Measurements from ENCODE around the gene ZSWIM7.

ZSWIM7 gene

GRCh38 chr17:15970500-15970899 lies 29.0 kb downstream of the ZSWIM7 start:
- no peak for TF ChIP-seq CTCF (IDR thresholded peaks at IDR 0.05; ENCODE audit: low read depth, low read length)
- H3K4me3 ChIP-seq (replicated peaks in 1 of 2; ENCODE audit: low read depth in 2 of 2, low read length in 2 of 2): no peak overlapping the region
- DNase-seq (ENCODE audit: low read depth in 2 of 2): no peak

GRCh38 chr17:15969463-15969862 lies 30.0 kb downstream of the ZSWIM7 start:
- DNase-seq (ENCODE audit: low read depth in 2 of 2): no peak
- TF ChIP-seq CTCF (IDR thresholded peaks at IDR 0.05; ENCODE audit: low read depth, low read length): no peak

GRCh38 chr17:15967706-15968399 lies 31.7 kb downstream of the ZSWIM7 start:
- no peak overlapping the region for H3K4me3 ChIP-seq (replicated peaks in 1 of 2; ENCODE audit: low read depth in 2 of 2, low read length in 2 of 2)
- no peak for DNase-seq (ENCODE audit: low read depth in 2 of 2)
- TF ChIP-seq CTCF (IDR thresholded peaks at IDR 0.05; ENCODE audit: low read depth, low read length): no peak

More at GRCh38 chr17:15969463-15969862, 30.0 kb downstream of the ZSWIM7 start:
- H3K4me3 ChIP-seq (replicated peaks in 1 of 2; ENCODE audit: low read depth in 2 of 2, low read length in 2 of 2): no peak overlapping the region

GRCh38 chr17:15966879-15967248 lies 32.6 kb downstream of the ZSWIM7 start:
- TF ChIP-seq CTCF (IDR thresholded peaks at IDR 0.05; ENCODE audit: low read depth, low read length): no peak
- DNase-seq (ENCODE audit: low read depth in 2 of 2): no peak
- H3K4me3 ChIP-seq (replicated peaks in 1 of 2; ENCODE audit: low read depth in 2 of 2, low read length in 2 of 2): no peak overlapping the region

- no peak overlapping the region for H3K4me3 ChIP-seq (replicated peaks in 1 of 2; ENCODE audit: low read depth in 2 of 2, low read length in 2 of 2)
- DNase-seq (ENCODE audit: low read depth in 2 of 2): peak; percentile 29 to 35
- TF ChIP-seq CTCF (IDR thresholded peaks at IDR 0.05; ENCODE audit: low read depth, low read length): no peak
Observed at GRCh38 chr17:15966183-15966878, 33.2 kb downstream of the ZSWIM7 start.

GRCh38 chr17:15965528-15965927 lies 34.0 kb downstream of the ZSWIM7 start:
- H3K4me3 ChIP-seq (replicated peaks in 1 of 2; ENCODE audit: low read depth in 2 of 2, low read length in 2 of 2): no peak overlapping the region
- no peak for TF ChIP-seq CTCF (IDR thresholded peaks at IDR 0.05; ENCODE audit: low read depth, low read length)
- no peak for DNase-seq (ENCODE audit: low read depth in 2 of 2)
